B cell (primary cell): Measurements from ENCODE around the gene RTL1. TPM values are rescaled to one million over a fixed set of nuclear protein-coding genes. Genes with fewer than 3 reads are reported as not detected.

Experiments used
- ATAC-seq: fragments of 200-7000 bp; cut with Tn5 transposase; one replicate; pipeline ENCODE4 v1.10.0; 2021; ENCODE audit warnings: low read depth, mild to moderate bottlenecking, moderate number of reproducible peaks, moderate library complexity
- CTCF ChIA-PET: fragments of 350-600 bp; sonication (Branson Sonifier 250); formaldehyde crosslinking; loops from one replicate; lab custom pipeline; 2021; ENCODE audit warnings: antibody characterized with exemption, inconsistent platforms; lab: Charles Lee
- POLR2A ChIA-PET: fragments of 350-600 bp; sonication (Branson Sonifier 250); formaldehyde crosslinking; loops from one replicate; lab custom pipeline; 2021; ENCODE audit warnings: antibody characterized with exemption; lab: Charles Lee
- DNase-seq: peaks from one replicate; pipeline ENCODE4 v3.0.0; 2013
- H2AFZ ChIP-seq: 2 replicates; pipeline ENCODE4 v1.6.1; 2012; ENCODE audit warnings: mild to moderate bottlenecking, low read depth, low read length; ENCODE audit not compliant: insufficient read depth, poor library complexity, severe bottlenecking
- H3K27ac ChIP-seq, 2 donors: 1 replicate in 1 of 2; 2 replicates in 1 of 2; pipeline ENCODE4 v1.5.1; 2012 to 2013; ENCODE audit warnings: low read length in 2 of 2, mild to moderate bottlenecking in 2 of 2, moderate library complexity in 1 of 2
- H3K27me3 ChIP-seq, 4 experiments: fragments of 200-600 bp in 1 of 4; sonication (generic) in 1 of 4; replicated peaks in 1 of 4; 1 replicate in 2 of 4; 2 replicates in 2 of 4; pipeline versions ENCODE4 v1.6.1 to v1.7.0; 2013 to 2016; ENCODE audit warnings: low read length in 3 of 4, mild to moderate bottlenecking in 2 of 4, mixed read lengths in 1 of 4, moderate library complexity in 1 of 4; ENCODE audit not compliant: insufficient read depth in 4 of 4, control insufficient read depth in 3 of 4; ENCODE audit errors: control extremely low read depth in 1 of 4
- H3K36me3 ChIP-seq, 2 experiments: replicated peaks in 1 of 2; 1 replicate in 1 of 2; 2 replicates in 1 of 2; pipeline versions ENCODE4 v1.6.1 to v1.7.1; 2013; ENCODE audit warnings: low read length in 1 of 2; ENCODE audit not compliant: insufficient read depth in 2 of 2, control insufficient read depth in 1 of 2; ENCODE audit errors: control extremely low read depth in 1 of 2, extremely low read depth in 1 of 2
- H3K4me1 ChIP-seq, 2 donors: fragments of 200-600 bp in 1 of 2; sonication (generic) in 1 of 2; 1 replicate in 1 of 2; 2 replicates in 1 of 2; pipeline versions ENCODE4 v1.5.1 to v1.6.1; 2013 to 2017; ENCODE audit warnings: low read length in 2 of 2; ENCODE audit not compliant: control insufficient read depth in 2 of 2, insufficient read depth in 2 of 2
- H3K4me2 ChIP-seq: replicated peaks from 2 replicates; pipeline ENCODE3; 2012; ENCODE audit warnings: mild to moderate bottlenecking, low read depth, low read length; ENCODE audit not compliant: poor library complexity, severe bottlenecking
- H3K4me3 ChIP-seq, 5 experiments: fragments of 200-600 bp in 1 of 5; sonication (generic) in 1 of 5; 1 replicate in 3 of 5; 2 replicates in 2 of 5; pipeline versions ENCODE4 v1.5.1 to v1.7.0; 2011 to 2016; ENCODE audit warnings: low read length in 4 of 5, mild to moderate bottlenecking in 4 of 5, low read depth in 2 of 5, control low read depth in 1 of 5, moderate library complexity in 1 of 5; ENCODE audit not compliant: insufficient read depth in 1 of 5; ENCODE audit errors: control extremely low read depth in 1 of 5, extremely low read depth in 1 of 5
- H3K79me2 ChIP-seq: fragments of 200-600 bp; sonication (generic); one replicate; pipeline ENCODE4 v1.6.0; 2016; ENCODE audit warnings: low read length; ENCODE audit not compliant: control insufficient read depth, insufficient read depth
- H3K9ac ChIP-seq: fragments of 200-600 bp; sonication (generic); 2 replicates; pipeline ENCODE4 v1.6.1; 2017; ENCODE audit warnings: mild to moderate bottlenecking, low read length, moderate library complexity
- H3K9me3 ChIP-seq, 3 donors: one replicate each; pipeline versions ENCODE4 v1.6.1 to v1.7.1; 2013; ENCODE audit warnings: low read length in 2 of 3; ENCODE audit not compliant: control insufficient read depth in 2 of 3, insufficient read depth in 1 of 3; ENCODE audit errors: control extremely low read depth in 1 of 3
- H4K20me1 ChIP-seq: 2 replicates; pipeline ENCODE4 v1.6.0; 2012; ENCODE audit warnings: mild to moderate bottlenecking, low read length; ENCODE audit not compliant: insufficient read depth, control insufficient read depth, poor library complexity, severe bottlenecking
- H3K27ac Mint-ChIP-seq: one replicate; pipeline ENCODE4 v1.8.0; 2021; ENCODE audit warnings: mixed read lengths
- H3K27me3 Mint-ChIP-seq: one replicate; pipeline ENCODE4 v1.8.0; 2021; ENCODE audit warnings: mixed read lengths
- H3K4me1 Mint-ChIP-seq: one replicate; pipeline ENCODE4 v1.8.0; 2021; ENCODE audit warnings: mixed read lengths
- H3K4me3 Mint-ChIP-seq: one replicate; pipeline ENCODE4 v1.8.0; 2021; ENCODE audit warnings: mixed read lengths
- H3K9me3 Mint-ChIP-seq: one replicate; pipeline ENCODE4 v1.8.0; 2022; ENCODE audit warnings: mixed read lengths; ENCODE audit not compliant: insufficient read depth
- CTCF ChIP-seq: fragments of 200-600 bp; IDR thresholded peaks from one replicate; pipeline ENCODE4 v1.8.0; 2022; ENCODE audit warnings: antibody characterized with exemption, mild to moderate bottlenecking
- EZH2 ChIP-seq: IDR thresholded peaks from 2 replicates; pipeline ENCODE4 v1.6.1; 2012; ENCODE audit warnings: borderline replicate concordance, low read depth, mild to moderate bottlenecking, moderate library complexity, low read length; ENCODE audit not compliant: insufficient read depth, poor library complexity, severe bottlenecking
- WGBS: methylation state at CpG from one replicate; pipeline ENCODE4 v1.1.5; 2013; ENCODE audit warnings: missing lambda C conversion rate; ENCODE audit not compliant: insufficient coverage; 5-methylcytosine and 5-hydroxymethylcytosine counted together
- intact Hi-C: fragments of 100-400 bp; cut with micrococcal nuclease; formaldehyde crosslinking; loops from one replicate; pipeline ENCODE4 v1.10.0; 2022
- polyA plus RNA-seq: library from polyadenylated mRNA; depleted of rRNA; stranded (reverse); fragments of >200 nt; gene quantifications from 2 replicates; pipeline ENCODE4 v1.2.3, GENCODE V29; 2012
- total RNA-seq, 2 donors: library from RNA; stranded (reverse); fragments of 120-200 nt in 1 of 2; gene quantifications; 1 replicate in 1 of 2; 2 replicates in 1 of 2; pipeline versions ENCODE4 v1.2.3 to v1.2.4, GENCODE V29; 2013 to 2022

RTL1 gene
- total and polyA plus RNA-seq, 2 donors (not counting 1 experiment from before 2014, with no cell fraction given) = not detected

- DNase-seq (no peak), ATAC-seq (no peak)
- Histone ChIP-seq H3K4me3 (no peak overlapping the region), H3K27ac (no peak overlapping the region), H3K36me3 (no peaks in the 10 kb centered on the region), H3K27me3 (no peaks in the 10 kb centered on the region), H2AFZ (no peak overlapping the region), H3K9me3 (peaks cover 0 to 3% (median 0%) of the 10 kb centered on the region in 3 donors), H3K4me2 (no peak overlapping the region), H3K79me2 (no peaks in the 10 kb centered on the region), H4K20me1 (no peaks in the 10 kb centered on the region), H3K4me1 (no peaks in the 10 kb centered on the region), H3K9ac (no peak overlapping the region)
- Mint-ChIP-seq H3K4me1 (no peaks in the 10 kb centered on the region), H3K27me3 (no peaks in the 10 kb centered on the region), H3K4me3 (no peak overlapping the region), H3K27ac (no peak overlapping the region), H3K9me3 (no peaks in the 10 kb centered on the region)
- 66% methylated on average over 12 of the region's 14 CpGs for WGBS
- intact Hi-C loops = no loop called here
- CTCF ChIA-PET = no interaction called here
- POLR2A ChIA-PET = no interaction called here
- TF ChIP-seq CTCF = no peak
- no peak for TF ChIP-seq EZH2
Measured at GRCh38 chr14:100857233-100857922, 46.1 kb downstream of the RTL1 start.

GRCh38 chr14:100856056-100856950, 47.2 kb downstream of the RTL1 start:
- ChIA-PET CTCF (no interaction called here), POLR2A (no interaction called here)
- TF ChIP-seq CTCF (no peak), EZH2 (no peak)
- 89% methylated on average over 20 of the region's 20 CpGs for WGBS
- Mint-ChIP-seq H3K9me3 (no peaks in the 10 kb centered on the region), H3K4me1 (no peaks in the 10 kb centered on the region), H3K4me3 (no peak overlapping the region), H3K27ac (no peak overlapping the region), H3K27me3 (no peaks in the 10 kb centered on the region)
- Histone ChIP-seq H4K20me1 (no peaks in the 10 kb centered on the region), H3K4me2 (no peak overlapping the region), H3K27ac (no peak overlapping the region), H3K9me3 (no peaks in the 10 kb centered on the region), H3K4me1 (no peaks in the 10 kb centered on the region), H3K9ac (no peak overlapping the region), H3K4me3 (no peak overlapping the region), H2AFZ (no peak overlapping the region), H3K36me3 (no peaks in the 10 kb centered on the region), H3K27me3 (no peaks in the 10 kb centered on the region), H3K79me2 (no peaks in the 10 kb centered on the region)
- ATAC-seq = no peak
- intact Hi-C loops = no loop called here
- DNase-seq = no peak
